Loucy (cell line): Measurements from ENCODE around the gene COL11A1.

ENCODE experiments used
- H2AFZ ChIP-seq: fragments of 200-600 bp; sonication (generic); 2 replicates; pipeline ENCODE4 v1.6.0; 2016; ENCODE audit warnings: antibody characterized with exemption, mild to moderate bottlenecking, low read length, moderate library complexity
- H3F3A ChIP-seq: fragments of 200-600 bp; 2 replicates; pipeline ENCODE4 v1.6.0; 2016; ENCODE audit warnings: antibody characterized with exemption, low read depth, mild to moderate bottlenecking
- H3K27me3 ChIP-seq: fragments of 200-600 bp; sonication (generic); 2 replicates; pipeline ENCODE4 v1.6.1; 2014; ENCODE audit warnings: low read length, mild to moderate bottlenecking; ENCODE audit not compliant: insufficient read depth, poor library complexity, severe bottlenecking
- H3K36me3 ChIP-seq: fragments of 200-600 bp; sonication (generic); 2 replicates; pipeline ENCODE4 v1.6.1; 2016; ENCODE audit warnings: low read length; ENCODE audit not compliant: insufficient read depth
- H3K4me1 ChIP-seq: fragments of 200-600 bp; sonication (generic); 2 replicates; pipeline ENCODE4 v1.5.1; 2014; ENCODE audit warnings: low read length, mild to moderate bottlenecking; ENCODE audit not compliant: insufficient read depth, poor library complexity, severe bottlenecking
- H3K4me2 ChIP-seq: fragments of 200-600 bp; sonication (generic); 2 replicates; pipeline ENCODE4 v1.6.0; 2014; ENCODE audit warnings: antibody characterized with exemption, low read length, low read depth, mild to moderate bottlenecking; ENCODE audit not compliant: poor library complexity, severe bottlenecking
- H3K4me3 ChIP-seq: fragments of 200-600 bp; sonication (generic); 2 replicates; pipeline ENCODE4 v1.5.1; 2014; ENCODE audit warnings: low read length, mild to moderate bottlenecking, mixed read lengths; ENCODE audit not compliant: poor library complexity, severe bottlenecking
- H3K79me2 ChIP-seq: fragments of 200-600 bp; sonication (generic); 2 replicates; pipeline ENCODE4 v1.6.1; 2014; ENCODE audit warnings: low read length; ENCODE audit not compliant: insufficient read depth
- H3K9ac ChIP-seq: fragments of 200-600 bp; sonication (generic); 2 replicates; pipeline ENCODE4 v1.6.0; 2014; ENCODE audit warnings: mild to moderate bottlenecking, low read depth, low read length, moderate library complexity; ENCODE audit not compliant: poor library complexity, severe bottlenecking
- H3K9me2 ChIP-seq: fragments of 200-600 bp; sonication (generic); replicated peaks from 2 replicates; pipeline ENCODE4 v1.6.1; 2016; ENCODE audit warnings: low read depth, low read length, mixed read lengths
- H3K9me3 ChIP-seq: fragments of 200-600 bp; sonication (generic); 2 replicates; pipeline ENCODE4 v1.6.1; 2014; ENCODE audit warnings: mild to moderate bottlenecking, antibody characterized with exemption, low read length, low read depth; ENCODE audit not compliant: insufficient read depth
- H4K20me1 ChIP-seq: fragments of 200-600 bp; sonication (generic); 2 replicates; pipeline ENCODE4 v1.6.0; 2014; ENCODE audit warnings: antibody characterized with exemption, low read length, mild to moderate bottlenecking; ENCODE audit not compliant: insufficient read depth, poor library complexity, severe bottlenecking
- CTCF ChIP-seq: fragments of 200-600 bp; sonication (generic); conservative IDR thresholded peaks from 2 replicates; pipeline ENCODE4 v1.5.1; 2014; ENCODE audit warnings: mild to moderate bottlenecking, antibody characterized with exemption, low read length
- EZH2phosphoT487 ChIP-seq: fragments of 200-600 bp; IDR thresholded peaks from 2 replicates; pipeline ENCODE4 v1.6.1; 2018; ENCODE audit warnings: antibody characterized with exemption, mild to moderate bottlenecking, moderate library complexity, borderline replicate concordance

Gene COL11A1

GRCh38 chr1:103089221-103089620 is 19.1 kb downstream of the COL11A1 start:
- no peak overlapping the region for H2AFZ ChIP-seq
- H3K9me3 ChIP-seq, result no peaks in the 10 kb centered on the region
- H3K4me1 ChIP-seq, result no peaks in the 10 kb centered on the region
- no peak for TF ChIP-seq CTCF
- no peak for TF ChIP-seq EZH2phosphoT487
- no peaks in the 10 kb centered on the region for H3F3A ChIP-seq
- no peaks in the 10 kb centered on the region for H4K20me1 ChIP-seq
- no peak overlapping the region for H3K4me2 ChIP-seq
- H3K9me2 ChIP-seq, result no peaks in the 10 kb centered on the region; the same call in 1 of the 2 replicates
- H3K36me3 ChIP-seq, result no peaks in the 10 kb centered on the region
- H3K9ac ChIP-seq, result no peak overlapping the region
- no peaks in the 10 kb centered on the region for H3K79me2 ChIP-seq
- H3K27me3 ChIP-seq, result no peaks in the 10 kb centered on the region
- no peak overlapping the region for H3K4me3 ChIP-seq

- H3K27me3 ChIP-seq, result no peaks in the 10 kb centered on the region
- H4K20me1 ChIP-seq, result no peaks in the 10 kb centered on the region
- H2AFZ ChIP-seq, result no peak overlapping the region
- H3K79me2 ChIP-seq, result no peaks in the 10 kb centered on the region
- H3K4me1 ChIP-seq, result no peaks in the 10 kb centered on the region
- no peaks in the 10 kb centered on the region for H3K9me3 ChIP-seq
- TF ChIP-seq EZH2phosphoT487, result no peak
- TF ChIP-seq CTCF, result no peak
- no peaks in the 10 kb centered on the region for H3K9me2 ChIP-seq
- no peaks in the 10 kb centered on the region for H3K36me3 ChIP-seq
- no peaks in the 10 kb centered on the region for H3F3A ChIP-seq
- H3K4me2 ChIP-seq, result no peak overlapping the region
- H3K9ac ChIP-seq, result no peak overlapping the region
- H3K4me3 ChIP-seq, result no peak overlapping the region
These were observed 21.1 kb downstream of the COL11A1 start for GRCh38 chr1:103087256-103087655.

- H3K27me3 ChIP-seq, result no peaks in the 10 kb centered on the region
- no peak overlapping the region for H3K4me2 ChIP-seq
- no peak overlapping the region for H3K4me3 ChIP-seq
- H3K4me1 ChIP-seq, result no peaks in the 10 kb centered on the region
- no peak overlapping the region for H3K9ac ChIP-seq
- H3K36me3 ChIP-seq, result no peaks in the 10 kb centered on the region
- H3F3A ChIP-seq, result no peaks in the 10 kb centered on the region
- H4K20me1 ChIP-seq, result no peaks in the 10 kb centered on the region
- H3K9me2 ChIP-seq, result no peaks in the 10 kb centered on the region
- no peaks in the 10 kb centered on the region for H3K79me2 ChIP-seq
- H2AFZ ChIP-seq, result no peak overlapping the region
- no peaks in the 10 kb centered on the region for H3K9me3 ChIP-seq
- TF ChIP-seq EZH2phosphoT487 (no peak), CTCF (no peak)
These were observed 24.1 kb downstream of the COL11A1 start for GRCh38 chr1:103084181-103084580.
